A549 (cell line): ENCODE data around the gene ANKRD37. TPM values are rescaled to one million over a fixed set of nuclear protein-coding genes. Genes with fewer than 3 reads are reported as not detected.
"Not testable (repeated sequence)": the region's sequence is repeated elsewhere in the genome, so short reads cannot be mapped to it uniquely, and the experiment has no call there.

ENCODE experiments used
- ATAC-seq, 2 experiments: fragments of 200-7000 bp in 1 of 2; fragments of >200 bp in 1 of 2; cut with Nextera tagmentation in 1 of 2; cut with Tn5 transposase in 1 of 2; 3 replicates each; pipeline versions ENCODE4 v1.8.0 to v1.9.1; 2018 to 2020; ENCODE audit warnings: mild to moderate bottlenecking in 1 of 2, moderate library complexity in 1 of 2
- CTCF ChIA-PET: fragments of 300-600 bp; sonication (Branson Sonifier 250); formaldehyde crosslinking; extraction: SDS; loops from one replicate; lab custom pipeline; 2021; ENCODE audit warnings: antibody characterized with exemption, inconsistent platforms; lab: Yijun Ruan, JAX
- POLR2A ChIA-PET: fragments of 350-600 bp; formaldehyde crosslinking; extraction: SDS; loops from one replicate; lab custom pipeline; 2021; ENCODE audit warnings: antibody characterized with exemption, inconsistent platforms; lab: Yijun Ruan, JAX
- DNase-seq, 2 experiments: peaks; one replicate each; pipeline versions ENCODE4 v3.0.0 to v3.0.0-alpha.2; 2011 to 2016; ENCODE audit warnings: low read depth in 1 of 2, low spot score in 1 of 2
- FAIRE-seq: peaks from 2 replicates; lab custom pipeline; 2011; peaks lifted over from hg19 to GRCh38; lab: Jason Lieb, UNC
- H3K27ac ChIP-seq, 2 experiments: fragments of >200 bp; sonication (Bioruptor Twin); formaldehyde crosslinking; 3 replicates each; pipeline ENCODE4 v1.5.1; 2016 to 2017
- H3K4me1 ChIP-seq: fragments of >200 bp; sonication (Bioruptor Twin); formaldehyde crosslinking; 3 replicates; pipeline ENCODE4 v1.6.1; 2016
- H3K4me2 ChIP-seq: fragments of >200 bp; sonication (Bioruptor Twin); formaldehyde crosslinking; 3 replicates; pipeline ENCODE4 v1.6.1; 2016
- H3K4me3 ChIP-seq: fragments of >200 bp; sonication (Bioruptor Twin); formaldehyde crosslinking; 3 replicates; pipeline ENCODE4 v1.5.1; 2016
- H3K9me3 ChIP-seq: fragments of >200 bp; sonication (Bioruptor Twin); formaldehyde crosslinking; 3 replicates; pipeline ENCODE4 v1.6.1; 2016
- ATOH8 ChIP-seq: fragments of 250-450 bp; sonication (Bioruptor Pico); IDR thresholded peaks from 2 replicates; pipeline ENCODE4 v1.5.0; 2020; ENCODE audit warnings: low read depth, mild to moderate bottlenecking, moderate library complexity
- BCL3 ChIP-seq: fragments of >200 bp; sonication (Bioruptor Twin); formaldehyde crosslinking; IDR thresholded peaks from 3 replicates; pipeline ENCODE4 v1.6.1; 2016
- CHD4 ChIP-seq: fragments of 200-600 bp; sonication (generic); IDR thresholded peaks from 2 replicates; pipeline ENCODE4 v1.6.1; 2016; ENCODE audit warnings: antibody characterized with exemption, mild to moderate bottlenecking, borderline replicate concordance
- E2F6 ChIP-seq: IDR thresholded peaks from 2 replicates; pipeline ENCODE4 v1.6.1; 2012; ENCODE audit warnings: low read depth, borderline replicate concordance
- ELK1 ChIP-seq: fragments of 150-350 bp; IDR thresholded peaks from 2 replicates; pipeline ENCODE4 v1.6.1; 2014; ENCODE audit warnings: low read depth, mild to moderate bottlenecking, low read length
- FOSB ChIP-seq: fragments of 250-450 bp; sonication (Bioruptor Pico); IDR thresholded peaks from 2 replicates; pipeline ENCODE4 v1.5.0; 2020; ENCODE audit warnings: mild to moderate bottlenecking, moderate library complexity
- GATA3 ChIP-seq: IDR thresholded peaks from 2 replicates; pipeline ENCODE4 v1.6.1; 2012; ENCODE audit warnings: borderline replicate concordance
- HEYL ChIP-seq: fragments of 250-450 bp; sonication (Bioruptor Pico); IDR thresholded peaks from 2 replicates; pipeline ENCODE4 v1.8.0; 2021; ENCODE audit warnings: mild to moderate bottlenecking, moderate library complexity
- JUN ChIP-seq, 2 experiments: fragments of >200 bp; sonication (Bioruptor Twin); formaldehyde crosslinking; IDR thresholded peaks; 2 replicates in 1 of 2; 3 replicates in 1 of 2; pipeline ENCODE4 v1.6.1; 2016 to 2017
- JUNB ChIP-seq: fragments of >200 bp; sonication (Bioruptor Twin); formaldehyde crosslinking; IDR thresholded peaks from 2 replicates; pipeline ENCODE4 v1.6.1; 2016
- KDM1A ChIP-seq: fragments of 200-600 bp; sonication (generic); IDR thresholded peaks from 2 replicates; pipeline ENCODE4 v1.6.1; 2016; ENCODE audit warnings: low read depth, mild to moderate bottlenecking
- KDM5A ChIP-seq: fragments of 200-600 bp; sonication (generic); IDR thresholded peaks from 2 replicates; pipeline ENCODE4 v1.6.1; 2016; ENCODE audit warnings: antibody characterized with exemption, mild to moderate bottlenecking
- MYC ChIP-seq: IDR thresholded peaks from 2 replicates; pipeline ENCODE4 v1.6.1; 2012; ENCODE audit warnings: mild to moderate bottlenecking, inconsistent platforms, low read length, improper control_type of control experiment, borderline replicate concordance
- NPAS2 ChIP-seq: fragments of 250-450 bp; sonication (Bioruptor Pico); IDR thresholded peaks from 2 replicates; pipeline ENCODE4 v1.8.0; 2022; ENCODE audit warnings: mild to moderate bottlenecking, moderate library complexity, borderline replicate concordance
- NR3C1 ChIP-seq: fragments of >200 bp; sonication (Bioruptor Twin); formaldehyde crosslinking; IDR thresholded peaks from 3 replicates; pipeline ENCODE4 v1.6.1; 2017
- PHF8 ChIP-seq: fragments of 200-600 bp; sonication (generic); IDR thresholded peaks from 2 replicates; pipeline ENCODE4 v1.6.1; 2016; ENCODE audit warnings: low read depth, mild to moderate bottlenecking, antibody characterized with exemption, moderate library complexity, borderline replicate concordance
- REST ChIP-seq: fragments of 200-600 bp; sonication (generic); IDR thresholded peaks from 2 replicates; pipeline ENCODE4 v1.6.1; 2016; ENCODE audit warnings: antibody characterized with exemption, mild to moderate bottlenecking, moderate library complexity
- RFX5 ChIP-seq: fragments of 450-650 bp; IDR thresholded peaks from 2 replicates; pipeline ENCODE4 v1.7.1; 2014; ENCODE audit warnings: antibody characterized with exemption, mild to moderate bottlenecking, moderate library complexity
- SMC3 ChIP-seq: fragments of >200 bp; sonication (Bioruptor Twin); formaldehyde crosslinking; IDR thresholded peaks from 3 replicates; pipeline ENCODE4 v1.6.1; 2018; ENCODE audit warnings: inconsistent platforms
- WGBS: methylation state at CpG from one replicate; pipeline ENCODE4 v1.1.6; 2017; ENCODE audit errors: missing lambda C conversion rate; 5-methylcytosine and 5-hydroxymethylcytosine counted together
- polyA plus RNA-seq, 4 experiments: library from polyadenylated mRNA; depleted of rRNA in 3 of 4; stranded (reverse); fragments of >200 nt; fragmentation: RNase III in 1 of 4; extraction: RNeasy Plus Mini Kit Qiagen cat#74134 plus additional on column Dnase treatment in 1 of 4; gene quantifications; 2 replicates in 3 of 4; 3 replicates in 1 of 4; pipeline ENCODE4 v1.2.3, GENCODE V29; 2011 to 2017

The ANKRD37 gene
- polyA plus RNA-seq, 2 of the 4 experiments (the other 2 are of a cell fraction): 3.5 to 4.1 TPM

GRCh38 chr4:185361872-185362271, 34.8 kb upstream of the ANKRD37 start:
- ChIA-PET POLR2A (no interaction called here), CTCF (interaction anchor here (0.7 kb wide), 1 partner anchor 20 kb away, joined by 4 read pairs; no protein-coding TSS in a partner anchor)
- Histone ChIP-seq H3K4me1 (peaks cover 26% of the 10 kb centered on the region), H3K4me2 (no peak overlapping the region), H3K27ac (no peak overlapping the region), H3K4me3 (no peak overlapping the region), H3K9me3 (no peaks in the 10 kb centered on the region)
- 92% methylated on average over 3 of the region's 3 CpGs for WGBS
- FAIRE-seq: no peak
- DNase-seq: no peak
- no peak for ATAC-seq
- TF ChIP-seq BCL3 (no peak), FOSB (CRISPR knock-in tag) (no peak), E2F6 (no peak), PHF8 (no peak), CHD4 (no peak), RFX5 (no peak)

GRCh38 chr4:185362570-185362969, 34.1 kb upstream of the ANKRD37 start:
- H3K4me3 ChIP-seq, POLR2A ChIA-PET, FAIRE-seq, H3K27ac ChIP-seq, ATAC-seq, H3K9me3 ChIP-seq, H3K4me2 ChIP-seq, DNase-seq: not testable (repeated sequence)
- WGBS: 90% methylated on average over 5 of the region's 6 CpGs
- CTCF ChIA-PET: interaction anchor here (0.7 kb wide), 2 partner anchors 10 to 20 kb away, joined by 3 to 4 read pairs; no protein-coding TSS in a partner anchor
- peaks cover 26% of the 10 kb centered on the region for H3K4me1 ChIP-seq

- TF ChIP-seq HEYL: no peak
- no peak for TF ChIP-seq SMC3
- no peak for TF ChIP-seq KDM5A
- no peak for TF ChIP-seq JUNB
- no peak for TF ChIP-seq MYC
- no peak for TF ChIP-seq ATOH8 (CRISPR knock-in tag)
- TF ChIP-seq ELK1: no peak
- TF ChIP-seq KDM1A: no peak
- no peak for TF ChIP-seq REST
- TF ChIP-seq GATA3: no peak
- TF ChIP-seq JUN (IDR thresholded peaks at IDR 0.05): no peak
- TF ChIP-seq FOSB (CRISPR knock-in tag): no peak
- TF ChIP-seq NR3C1: no peak
- TF ChIP-seq NPAS2 (CRISPR knock-in tag): no peak
- 89% methylated on average over 3 of the region's 3 CpGs for WGBS
- Histone ChIP-seq H3K9me3 (no peaks in the 10 kb centered on the region), H3K27ac (no peak overlapping the region), H3K4me3 (no peak overlapping the region), H3K4me2 (no peak overlapping the region), H3K4me1 (peaks cover 21% of the 10 kb centered on the region)
- ATAC-seq (no peak), DNase-seq (no peak), FAIRE-seq (no peak)
- ChIA-PET POLR2A (interaction anchor here (1.3 kb wide), 1 partner anchor 32 kb away, joined by 3 read pairs; the partner anchor contains the start of gene LRP2BP), CTCF (interaction anchor here (0.7 kb wide), 1 partner anchor 9 kb away, joined by 3 read pairs; no protein-coding TSS in a partner anchor)
Measured at GRCh38 chr4:185363251-185363650, 33.4 kb upstream of the ANKRD37 start.
